GM19043 (cell line): ENCODE results near the gene USH1C.

Experiments used
- ATAC-seq: cut with Tn5 transposase; IDR thresholded peaks from one replicate; pipeline ENCODE4 v1.9.1; 2021; ENCODE audit warnings: low read depth; ENCODE audit not compliant: unreplicated experiment

USH1C gene

GRCh38 chr11:17443926-17444690 lies 100.1 kb downstream of the USH1C start:
- ATAC-seq, result no peak
